K562 (cell line): ENCODE results near the gene SPI1. TPM values are rescaled to one million over a fixed set of nuclear protein-coding genes. Genes with fewer than 3 reads are reported as not detected.
A peak's percentile ranks its signal among the peaks of the same experiment; 100 is the strongest.

ENCODE experiments used
- ARNT ChIP-seq, 2 experiments: fragments of 450-650 bp; IDR thresholded peaks; 2 replicates each; pipeline ENCODE4 v1.6.1; 2016; ENCODE audit warnings: mild to moderate bottlenecking in 1 of 2
- BACH1 ChIP-seq: fragments of 200-800 bp; sonication (Bioruptor generic); IDR thresholded peaks from 2 replicates; pipeline ENCODE4 v1.6.1; 2016; ENCODE audit warnings: missing genetic modification characterization, missing compliant biosample characterization
- C11orf30 ChIP-seq: fragments of 450-650 bp; IDR thresholded peaks from 2 replicates; pipeline ENCODE4 v1.6.1; 2016; ENCODE audit warnings: low read depth, mild to moderate bottlenecking
- CREB3 ChIP-seq: fragments of 450-650 bp; conservative IDR thresholded peaks from 2 replicates; pipeline ENCODE4 v1.6.1; 2016; ENCODE audit warnings: missing genetic modification characterization, low read depth, mild to moderate bottlenecking, missing compliant biosample characterization, moderate library complexity
- ERF ChIP-seq: fragments of 450-650 bp; formaldehyde crosslinking; IDR thresholded peaks from 2 replicates; pipeline ENCODE4 v1.4.0; 2020; ENCODE audit warnings: mild to moderate bottlenecking, mixed read lengths
- HIVEP1 ChIP-seq: fragments of 250-450 bp; sonication (Bioruptor Pico); IDR thresholded peaks from 2 replicates; pipeline ENCODE4 v1.4.0; 2020; ENCODE audit warnings: mild to moderate bottlenecking
- KLF13 ChIP-seq: fragments of 450-650 bp; IDR thresholded peaks from 2 replicates; pipeline ENCODE4 v1.6.1; 2016; ENCODE audit warnings: missing genetic modification characterization, low read depth, mild to moderate bottlenecking, missing compliant biosample characterization, moderate library complexity, borderline replicate concordance
- L3MBTL2 ChIP-seq: fragments of 450-650 bp; IDR thresholded peaks from 2 replicates; pipeline ENCODE4 v1.6.1; 2016; ENCODE audit warnings: mild to moderate bottlenecking, moderate library complexity
- MAFG ChIP-seq: fragments of 450-650 bp; conservative IDR thresholded peaks from 2 replicates; pipeline ENCODE4 v1.6.1; 2016; ENCODE audit warnings: missing genetic modification characterization, missing compliant biosample characterization
- MAFK ChIP-seq: IDR thresholded peaks from 2 replicates; pipeline ENCODE4 v1.6.1; 2011; ENCODE audit warnings: low read length, improper control_type of control experiment
- MCM3 ChIP-seq: fragments of 450-650 bp; IDR thresholded peaks from 2 replicates; pipeline ENCODE4 v1.6.1; 2016
- MEF2A ChIP-seq: IDR thresholded peaks from 2 replicates; pipeline ENCODE4 v1.6.1; 2011; ENCODE audit warnings: low read depth, mild to moderate bottlenecking, low read length, moderate library complexity; ENCODE audit not compliant: control insufficient read depth
- NFE2 ChIP-seq: IDR thresholded peaks from 2 replicates; pipeline ENCODE4 v1.6.1; 2014; ENCODE audit warnings: antibody characterized with exemption, low read depth
- TBL1XR1 ChIP-seq, 2 experiments: IDR thresholded peaks; 2 replicates each; pipeline ENCODE4 v1.6.1; 2012; ENCODE audit warnings: improper control_type of control experiment in 2 of 2, low read length in 2 of 2, mild to moderate bottlenecking in 1 of 2
- TFAP4 ChIP-seq: sonication (generic); formaldehyde crosslinking; IDR thresholded peaks from 2 replicates; pipeline ENCODE4 v1.8.0; 2022; ENCODE audit warnings: missing genetic modification reagents, mild to moderate bottlenecking, moderate library complexity, borderline replicate concordance
- ZBTB9 ChIP-seq: fragments of 450-650 bp; formaldehyde crosslinking; IDR thresholded peaks from 2 replicates; pipeline ENCODE4 v1.4.0; 2020; ENCODE audit warnings: mild to moderate bottlenecking, moderate library complexity
- ZNF512 ChIP-seq: IDR thresholded peaks from 2 replicates; pipeline ENCODE4 v1.6.1; 2016; ENCODE audit warnings: missing genetic modification characterization, missing compliant biosample characterization
- ZNF561 ChIP-seq: fragments of 450-650 bp; formaldehyde crosslinking; conservative IDR thresholded peaks from 2 replicates; pipeline ENCODE4 v1.4.0; 2020; ENCODE audit warnings: mild to moderate bottlenecking, moderate library complexity
- polyA plus RNA-seq, 8 experiments: library from polyadenylated mRNA; depleted of rRNA in 4 of 8; stranded (reverse) in 5 of 8; unstranded in 3 of 8; fragments of >200 nt; fragmentation: Nextera tagmentation in 2 of 8; fragmentation: Illumina TruSeq in 1 of 8; extraction: Ambion mirVana in 2 of 8; extraction: Trizol in 1 of 8; gene quantifications; 2 replicates each; pipeline versions ENCODE4 v1.2.1 to v1.2.3, GENCODE V29; 2011 to 2014; ENCODE audit warnings: inconsistent platforms in 1 of 8, missing spikeins in 1 of 8
- total RNA-seq, 7 experiments: library from RNA; depleted of rRNA in 6 of 7; stranded (reverse); fragments of >200 nt in 6 of 7; fragmentation: Illumina TruSeq in 2 of 7; extraction: Trizol in 2 of 7; gene quantifications; 2 replicates each; pipeline versions ENCODE4 v1.2.1 to v1.2.3, GENCODE V29; 2011 to 2021; ENCODE audit warnings: low replicate concordance in 1 of 7
- TF ChIP-seq, protein P1 (sequence below): fragments of 450-650 bp; IDR thresholded peaks from 2 replicates; pipeline ENCODE4 v1.6.1; 2016; ENCODE audit warnings: low read depth, mild to moderate bottlenecking, moderate library complexity
- TF ChIP-seq, protein P2 (sequence below): fragments of 450-650 bp; IDR thresholded peaks from 2 replicates; pipeline ENCODE4 v1.6.1; 2014; ENCODE audit warnings: low read depth, mild to moderate bottlenecking, moderate library complexity, borderline replicate concordance

SPI1 gene
- total and polyA plus RNA-seq, 9 of the 15 experiments (the other 6 are each of a cell fraction or from before 2014, with no cell fraction given) = 0.10 to 33.7 (median 10.3) TPM

DNA sequence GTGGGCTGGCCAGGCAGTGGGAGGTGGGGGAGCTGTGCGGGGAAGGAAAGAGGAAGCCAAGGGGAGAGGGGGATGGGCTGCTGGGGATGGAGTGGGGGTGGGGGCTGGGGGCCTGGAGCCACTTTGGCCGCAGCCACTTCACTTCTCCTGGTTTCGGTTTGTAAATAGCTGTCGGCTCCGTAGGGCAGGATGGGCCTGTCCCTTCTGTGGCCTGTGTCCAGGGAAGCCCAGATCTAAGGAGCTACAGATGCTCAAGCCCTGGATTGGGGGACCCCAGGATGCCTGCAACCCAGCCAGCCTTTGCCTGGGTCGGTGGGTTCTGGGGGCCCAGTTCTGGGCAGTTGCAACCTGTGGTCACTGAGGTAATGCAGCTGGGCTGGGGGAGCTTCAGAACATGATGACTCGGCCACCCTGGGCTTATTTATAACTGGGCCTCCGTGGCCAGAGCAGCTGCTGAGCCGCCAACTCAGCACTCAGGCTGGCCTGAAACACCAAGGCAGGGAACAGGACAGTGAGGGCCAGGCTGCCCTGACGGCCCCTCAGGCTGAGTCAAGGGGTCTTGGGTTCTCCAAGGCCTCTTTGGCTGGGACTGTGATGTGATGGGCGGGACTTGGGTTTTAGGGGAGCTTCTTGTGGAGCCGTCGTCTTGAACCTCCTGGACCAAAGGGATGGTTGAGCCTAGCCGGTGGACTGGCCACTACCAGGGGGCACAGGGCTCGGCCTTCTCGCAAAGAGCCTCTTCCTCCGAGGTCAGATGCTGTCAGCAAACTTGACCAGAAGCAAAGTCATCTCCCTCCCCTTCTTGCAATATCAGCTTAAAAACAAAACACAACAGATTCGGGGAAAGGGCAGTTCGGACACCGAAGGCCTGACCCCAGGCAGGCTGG lies 15.1 kb upstream of the SPI1 start (continued):
- TF ChIP-seq NFE2 = peak; percentile 68
- TF ChIP-seq HIVEP1 (CRISPR knock-in tag) = no peak
- TF ChIP-seq ZBTB9 (CRISPR knock-in tag) = 0 out of 2 replicates have a peak, but pooled peaks have one; percentile 19
- TF ChIP-seq TFAP4 (CRISPR knock-in tag) = peak; percentile 71; the same call in 1 of the 2 replicates
- no peak for TF ChIP-seq L3MBTL2
- 0 out of 2 replicates have a peak, but pooled peaks have one; percentile 18 for TF ChIP-seq MAFK
- TF ChIP-seq, protein P1, sequence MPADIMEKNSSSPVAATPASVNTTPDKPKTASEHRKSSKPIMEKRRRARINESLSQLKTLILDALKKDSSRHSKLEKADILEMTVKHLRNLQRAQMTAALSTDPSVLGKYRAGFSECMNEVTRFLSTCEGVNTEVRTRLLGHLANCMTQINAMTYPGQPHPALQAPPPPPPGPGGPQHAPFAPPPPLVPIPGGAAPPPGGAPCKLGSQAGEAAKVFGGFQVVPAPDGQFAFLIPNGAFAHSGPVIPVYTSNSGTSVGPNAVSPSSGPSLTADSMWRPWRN = no peak
- TF ChIP-seq C11orf30 = peak; percentile 69
- TF ChIP-seq CREB3 (tag) = 0 out of 2 replicates have a peak, but pooled peaks have one; percentile 42
- no peak for TF ChIP-seq TBL1XR1 (IDR thresholded peaks at IDR 0.05; ENCODE audit: low read length in 2 of 2)
- no peak for TF ChIP-seq ZNF512 (tag)
- TF ChIP-seq MAFG (tag) = peak; percentile 30
- TF ChIP-seq BACH1 (tag) = 0 out of 2 replicates have a peak, but pooled peaks have one; percentile 31
- TF ChIP-seq, protein P2, sequence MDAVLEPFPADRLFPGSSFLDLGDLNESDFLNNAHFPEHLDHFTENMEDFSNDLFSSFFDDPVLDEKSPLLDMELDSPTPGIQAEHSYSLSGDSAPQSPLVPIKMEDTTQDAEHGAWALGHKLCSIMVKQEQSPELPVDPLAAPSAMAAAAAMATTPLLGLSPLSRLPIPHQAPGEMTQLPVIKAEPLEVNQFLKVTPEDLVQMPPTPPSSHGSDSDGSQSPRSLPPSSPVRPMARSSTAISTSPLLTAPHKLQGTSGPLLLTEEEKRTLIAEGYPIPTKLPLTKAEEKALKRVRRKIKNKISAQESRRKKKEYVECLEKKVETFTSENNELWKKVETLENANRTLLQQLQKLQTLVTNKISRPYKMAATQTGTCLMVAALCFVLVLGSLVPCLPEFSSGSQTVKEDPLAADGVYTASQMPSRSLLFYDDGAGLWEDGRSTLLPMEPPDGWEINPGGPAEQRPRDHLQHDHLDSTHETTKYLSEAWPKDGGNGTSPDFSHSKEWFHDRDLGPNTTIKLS = peak; percentile 41; the same call in 1 of the 2 replicates
- peak; percentile 7; the same call in 1 of the 2 replicates for TF ChIP-seq MEF2A
- TF ChIP-seq ARNT (IDR thresholded peaks at IDR 0.05) = no peak
- no peak for TF ChIP-seq ZNF561 (CRISPR knock-in tag)
- TF ChIP-seq ERF = peak; percentile 15; the same call in 1 of the 2 replicates
- TF ChIP-seq KLF13 = no peak
- no peak for TF ChIP-seq MCM3
